Measurements from ENCODE around the gene CYP27C1.
"Not testable (repeated sequence)": the region's sequence is repeated elsewhere in the genome, so short reads cannot be mapped to it uniquely, and the experiment has no call there.

Gene CYP27C1

GRCh38 chr2:127169066-127169660 is 50.9 kb downstream of the CYP27C1 start:
- no peak for DNase-seq

- DNase-seq, result no peak
Measured at GRCh38 chr2:127166231-127166860, 53.8 kb downstream of the CYP27C1 start.

DNA sequence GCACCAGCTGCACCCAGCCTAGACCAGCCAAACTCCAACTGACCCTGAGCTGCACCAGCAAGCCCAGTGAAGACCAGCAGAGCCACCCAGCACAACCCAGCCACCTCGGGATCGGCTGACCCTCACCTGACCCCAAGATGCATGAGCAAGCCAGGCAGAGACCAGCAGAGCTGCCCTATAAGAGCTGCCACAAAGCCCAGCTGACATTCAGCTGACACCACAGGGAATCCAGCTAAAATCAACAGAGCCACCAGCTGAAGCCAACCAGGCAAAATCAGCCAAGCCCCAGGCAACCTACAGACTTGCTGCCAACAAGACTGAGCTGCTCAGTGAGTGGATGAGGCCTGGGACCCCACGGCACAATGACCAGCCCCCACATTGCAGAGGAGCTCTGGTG is 54.6 kb downstream of the CYP27C1 start:
- DNase-seq, result no peak

DNA sequence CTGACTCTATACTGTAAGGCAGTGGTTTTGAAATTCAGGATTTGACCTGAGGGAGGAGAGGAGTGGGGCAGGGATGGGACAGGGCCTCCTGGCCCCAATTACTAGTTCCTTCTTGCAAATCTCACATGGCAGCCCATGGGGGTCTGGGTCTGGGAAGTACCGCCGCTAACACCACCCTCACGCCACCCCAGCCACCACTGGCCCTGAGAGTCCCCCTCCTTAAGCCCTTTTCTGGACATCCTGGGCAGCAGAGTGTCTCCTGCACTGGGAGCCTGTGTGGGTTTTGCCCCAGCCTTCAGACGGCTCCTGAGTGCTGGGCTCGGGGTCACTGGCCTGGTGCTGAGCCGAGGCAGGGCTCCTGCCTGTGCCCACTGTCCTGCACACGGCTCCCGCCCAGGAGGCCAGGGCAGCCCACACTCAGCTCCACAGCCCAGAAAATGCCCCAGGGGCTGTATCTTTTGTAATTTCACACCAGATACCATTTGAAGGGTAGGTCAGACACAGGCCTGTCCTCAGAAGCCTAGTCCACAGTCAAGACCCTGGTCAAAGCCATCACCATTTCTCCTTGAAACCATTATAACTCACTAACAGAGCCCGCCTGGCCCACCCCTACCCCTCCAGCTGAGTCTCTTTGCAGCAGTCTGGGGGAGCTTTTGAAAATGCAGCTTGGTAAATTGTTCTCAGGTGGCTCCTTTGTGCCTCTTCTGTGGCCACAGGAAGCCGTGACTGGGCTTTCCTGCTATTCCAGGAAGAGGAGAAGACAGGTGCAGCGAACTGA is 55.1 kb downstream of the CYP27C1 start:
- no peak for DNase-seq

GRCh38 chr2:127163921-127164320 is 56.2 kb downstream of the CYP27C1 start:
- no peak for DNase-seq

GRCh38 chr2:127163090-127163406 is 57.1 kb downstream of the CYP27C1 start:
- DNase-seq, result not testable (repeated sequence)

GRCh38 chr2:127162261-127163089 is 57.6 kb downstream of the CYP27C1 start:
- DNase-seq, result no peak

DNA sequence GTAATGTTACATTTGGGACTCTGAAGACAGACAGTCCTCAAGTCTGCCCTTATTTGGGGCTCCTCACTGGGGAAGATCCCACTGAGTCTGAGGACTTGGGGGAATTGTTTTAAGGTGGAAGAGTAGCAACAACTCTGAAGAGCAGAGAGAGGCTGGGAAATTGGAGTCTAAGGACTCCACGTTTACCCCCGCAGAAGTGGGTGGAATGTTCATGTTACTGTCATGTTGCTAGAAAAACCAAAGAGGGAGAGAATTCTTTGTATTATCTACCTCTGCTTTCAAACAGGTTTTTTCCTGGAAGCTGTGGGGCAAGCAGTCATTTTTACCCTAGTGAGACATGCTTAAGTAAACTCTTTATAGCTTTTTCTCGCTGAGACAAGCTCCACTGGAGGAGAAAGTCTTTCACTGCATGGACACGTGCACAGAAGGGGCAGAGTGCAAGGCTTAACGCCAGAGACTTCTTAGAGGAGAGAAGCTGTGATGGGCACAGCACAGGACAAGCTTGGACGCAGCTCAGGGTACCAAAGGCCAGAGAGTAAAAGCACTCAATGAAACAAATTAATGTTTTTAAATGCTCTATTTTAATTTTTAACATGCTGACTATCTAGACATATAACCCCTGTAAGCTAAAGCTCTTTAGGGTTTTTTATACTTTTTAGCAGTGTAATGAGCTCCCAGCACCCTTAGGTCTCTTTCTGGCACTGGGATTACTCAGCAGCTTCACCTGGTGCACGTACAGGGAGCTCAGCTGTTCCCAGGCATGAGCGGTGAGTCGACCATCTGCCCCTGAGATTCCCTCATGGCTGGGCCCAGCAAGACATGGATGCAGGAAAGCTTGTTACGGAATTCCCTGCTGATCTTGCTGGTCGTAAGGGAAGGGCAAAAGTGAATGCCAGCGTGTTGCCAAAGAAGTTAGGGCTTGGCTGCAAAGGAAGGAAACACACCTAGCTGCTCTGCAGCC is 58.6 kb downstream of the CYP27C1 start:
- no peak for DNase-seq

DNA sequence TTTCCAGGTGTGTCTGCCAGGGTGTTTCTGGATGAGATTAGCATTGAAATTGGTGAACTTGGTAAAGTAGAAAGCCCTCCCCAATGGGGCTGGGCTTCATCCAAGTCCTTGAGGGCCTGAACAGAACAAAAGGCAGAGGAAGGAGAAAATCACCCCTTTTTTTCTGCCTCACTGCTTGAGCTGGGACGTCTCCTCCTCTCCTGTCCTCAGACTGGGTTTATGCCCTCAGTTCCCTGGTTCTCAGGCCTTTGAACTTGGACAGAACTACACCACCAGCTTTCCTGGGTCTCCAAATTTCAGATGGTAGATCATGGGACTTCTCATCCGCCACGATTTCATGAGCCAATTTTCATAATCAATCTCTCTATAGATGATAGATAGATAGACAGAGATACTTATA is 59.4 kb downstream of the CYP27C1 start:
- DNase-seq, result no peak

- no peak for DNase-seq
Measured at GRCh38 chr2:127159543-127159942, 60.6 kb downstream of the CYP27C1 start.

GRCh38 chr2:127158614-127159290 is 61.3 kb downstream of the CYP27C1 start:
- no peak for DNase-seq

DNA sequence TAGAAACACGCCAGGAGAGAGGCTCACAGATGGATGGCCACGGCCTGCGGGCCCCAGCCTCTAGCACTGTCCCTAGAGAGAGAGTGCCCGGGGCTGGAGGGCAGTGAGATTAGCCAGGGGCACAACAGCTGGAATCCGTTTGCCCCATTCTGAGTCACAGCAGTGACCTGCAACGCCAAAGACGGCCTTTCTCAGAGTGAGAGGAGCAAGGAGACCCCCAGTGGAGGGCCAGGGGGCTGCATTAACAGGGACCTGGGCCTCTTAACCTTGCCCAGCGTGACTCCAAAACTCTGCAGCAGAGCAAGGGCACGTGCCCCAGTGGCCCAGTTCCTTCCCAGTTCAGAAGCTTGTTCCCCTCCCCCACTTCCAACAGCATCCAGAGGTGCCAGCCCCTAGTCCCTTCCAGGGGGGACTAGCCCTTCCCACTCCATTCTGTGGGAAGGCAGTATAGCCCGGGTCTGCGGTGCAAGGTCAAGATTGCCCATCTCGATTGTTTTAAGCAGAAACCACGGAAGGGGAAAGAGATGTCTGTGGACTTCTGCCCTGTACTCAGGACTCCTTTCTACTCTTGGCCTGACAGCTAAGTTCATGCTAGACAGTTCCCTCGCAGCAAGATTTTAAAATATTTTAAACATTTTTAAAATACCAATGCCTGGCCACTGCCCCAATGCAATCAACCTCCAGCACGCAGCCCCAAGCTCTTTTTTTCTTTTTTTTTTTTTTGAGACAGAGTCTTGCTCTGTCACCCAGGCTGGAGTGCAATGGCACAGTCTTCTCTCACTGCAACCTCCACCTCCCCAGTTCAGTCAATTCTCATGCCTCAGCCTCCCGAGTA is 62.2 kb downstream of the CYP27C1 start:
- no peak for DNase-seq

DNA sequence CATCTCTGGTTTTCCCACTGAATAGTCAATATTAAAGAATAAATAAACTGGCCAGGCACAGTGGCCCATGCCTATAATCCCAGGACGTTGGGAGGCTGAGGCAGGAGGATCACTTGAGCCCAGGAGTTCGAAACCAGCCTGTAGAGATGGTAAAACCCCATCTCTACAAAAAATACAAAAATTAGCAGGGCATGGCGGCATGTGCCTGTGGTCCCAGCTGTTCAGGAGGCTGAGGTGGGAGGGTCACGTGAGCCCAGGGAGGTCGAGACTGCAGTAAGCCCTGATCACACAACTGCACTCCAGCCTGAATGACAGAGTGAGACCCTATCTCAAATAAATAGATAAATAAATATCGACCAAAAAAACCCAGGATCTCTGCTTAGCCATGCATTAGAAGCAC is 63.0 kb downstream of the CYP27C1 start:
- DNase-seq, result no peak

GRCh38 chr2:127155947-127156346 is 64.2 kb downstream of the CYP27C1 start:
- no peak for DNase-seq

GRCh38 chr2:127155028-127155581 is 65.0 kb downstream of the CYP27C1 start:
- DNase-seq, result no peak

DNA sequence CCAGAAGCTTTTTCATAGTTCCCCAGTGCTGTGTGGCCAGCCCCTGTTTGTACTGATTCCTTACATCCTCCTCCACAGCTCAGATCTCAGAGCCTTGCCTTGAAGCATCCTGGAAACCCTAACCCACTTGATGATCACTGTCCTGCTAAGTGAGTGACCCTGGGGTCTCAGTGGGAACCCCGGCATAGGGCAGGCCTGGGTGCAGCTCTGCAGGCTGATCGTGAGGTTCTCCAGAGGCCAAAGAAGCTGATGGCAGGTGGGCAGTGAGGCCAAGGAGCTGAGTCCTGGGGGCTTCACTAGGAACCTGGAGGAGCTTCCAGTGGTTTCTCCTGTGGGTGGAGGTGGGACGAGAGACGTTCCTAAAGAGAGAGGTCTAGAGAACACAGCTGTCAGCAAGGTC is 65.7 kb downstream of the CYP27C1 start:
- DNase-seq, result no peak

GRCh38 chr2:127153691-127154158 is 66.4 kb downstream of the CYP27C1 start:
- DNase-seq, result peak; percentile 60

GRCh38 chr2:127150996-127151395 is 69.1 kb downstream of the CYP27C1 start:
- no peak for DNase-seq

DNA sequence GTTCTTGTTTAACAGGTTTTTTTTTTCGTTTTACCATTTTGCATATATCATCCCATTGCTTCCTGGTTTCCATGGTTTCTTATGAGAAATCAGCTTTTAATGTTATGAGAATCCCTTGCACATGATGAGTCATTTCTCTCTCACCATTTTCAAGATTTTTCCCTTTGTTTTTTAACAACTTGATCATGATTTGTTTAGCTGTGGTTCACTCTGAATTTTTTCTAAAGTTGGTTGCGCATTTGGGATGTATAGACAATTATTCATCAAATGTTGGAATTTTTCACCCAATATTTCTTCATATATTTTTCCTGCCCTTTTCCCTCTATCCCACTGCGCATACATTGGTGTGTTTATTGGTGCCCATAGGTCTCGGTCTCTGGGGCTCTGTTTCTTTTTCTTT is 70.7 kb downstream of the CYP27C1 start:
- DNase-seq, result peak; percentile 70

DNA sequence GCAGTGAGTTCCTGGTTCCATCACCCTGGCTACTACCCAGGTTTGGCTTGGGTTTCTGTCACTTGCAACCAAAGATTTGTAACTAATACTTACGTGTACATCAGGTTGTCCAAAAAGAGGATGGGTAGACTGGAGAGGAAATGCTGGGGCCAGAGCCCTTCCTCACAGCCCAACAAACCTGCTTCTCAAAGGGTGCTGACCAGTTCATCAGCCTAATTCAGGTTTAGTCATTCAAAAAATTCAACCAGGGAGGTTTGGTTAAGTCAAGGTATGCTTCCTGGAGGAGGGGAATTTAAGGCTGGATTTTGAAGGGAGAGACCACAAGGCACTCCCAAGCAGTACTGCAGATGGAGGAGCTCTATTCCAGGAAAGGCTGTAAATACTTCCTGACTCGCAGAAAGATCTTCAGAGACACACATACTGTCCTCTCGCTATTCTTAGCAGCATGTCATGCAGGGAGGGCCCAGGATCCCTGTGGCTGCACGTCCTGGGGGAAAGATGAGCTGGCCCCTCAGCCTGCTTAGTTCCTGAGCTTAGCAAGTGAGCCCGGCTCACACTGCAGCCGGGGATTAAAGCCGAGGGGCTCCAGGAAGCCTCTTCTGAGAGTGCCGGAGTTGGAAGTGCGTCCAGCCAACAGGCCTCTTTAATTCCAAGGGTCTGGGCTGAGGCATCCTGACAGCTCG is 73.1 kb downstream of the CYP27C1 start:
- no peak for DNase-seq

Data from amniotic stem cell (primary cell).